Measurements from ENCODE around the gene GGTLC2.
"Not testable (repeated sequence)": the region's sequence is repeated elsewhere in the genome, so short reads cannot be mapped to it uniquely, and the experiment has no call there.

The GGTLC2 gene

GRCh38 chr22:22673099-22673498 lies 28.7 kb downstream of the GGTLC2 start:
- no peak overlapping the region for H3K4me3 Mint-ChIP-seq
- no peaks in the 10 kb centered on the region for H3K36me3 Mint-ChIP-seq
- peaks cover 8% of the 10 kb centered on the region for H3K27me3 Mint-ChIP-seq
- no peak overlapping the region for H3K27ac Mint-ChIP-seq
- no peak for ATAC-seq
- H3K4me1 Mint-ChIP-seq: peaks cover 10% of the 10 kb centered on the region
- H3K9me3 Mint-ChIP-seq: no peaks in the 10 kb centered on the region

GRCh38 chr22:22673628-22674027 lies 29.2 kb downstream of the GGTLC2 start:
- Mint-ChIP-seq H3K27me3 (peaks cover 8% of the 10 kb centered on the region), H3K9me3 (no peaks in the 10 kb centered on the region), H3K27ac (no peak overlapping the region), H3K4me1 (peaks cover 16% of the 10 kb centered on the region), H3K36me3 (no peaks in the 10 kb centered on the region), H3K4me3 (no peak overlapping the region)
- no peak for ATAC-seq

GRCh38 chr22:22674467-22674866 lies 30.1 kb downstream of the GGTLC2 start:
- peaks cover 8% of the 10 kb centered on the region for H3K27me3 Mint-ChIP-seq

GRCh38 chr22:22678970-22679369 lies 34.6 kb downstream of the GGTLC2 start:
- Mint-ChIP-seq H3K36me3 (no peaks in the 10 kb centered on the region), H3K27me3 (peaks cover 8% of the 10 kb centered on the region), H3K4me1 (peaks cover 33% of the 10 kb centered on the region), H3K4me3 (no peak overlapping the region), H3K9me3 (no peaks in the 10 kb centered on the region), H3K27ac (no peak overlapping the region)
- no peak for ATAC-seq

More at GRCh38 chr22:22674467-22674866, 30.1 kb downstream of the GGTLC2 start:
- no peaks in the 10 kb centered on the region for H3K36me3 Mint-ChIP-seq
- H3K9me3 Mint-ChIP-seq: no peaks in the 10 kb centered on the region
- no peak overlapping the region for H3K27ac Mint-ChIP-seq
- H3K4me3 Mint-ChIP-seq: no peak overlapping the region
- peaks cover 22% of the 10 kb centered on the region for H3K4me1 Mint-ChIP-seq
- ATAC-seq: no peak

- no peaks in the 10 kb centered on the region for H3K9me3 Mint-ChIP-seq
- H3K27ac Mint-ChIP-seq: no peak overlapping the region
- H3K27me3 Mint-ChIP-seq: peaks cover 4% of the 10 kb centered on the region
- no peak overlapping the region for H3K4me3 Mint-ChIP-seq
- no peak for ATAC-seq
- no peaks in the 10 kb centered on the region for H3K36me3 Mint-ChIP-seq
- peaks cover 42% of the 10 kb centered on the region for H3K4me1 Mint-ChIP-seq
These were observed 36.0 kb downstream of the GGTLC2 start for GRCh38 chr22:22680396-22680795.

DNA sequence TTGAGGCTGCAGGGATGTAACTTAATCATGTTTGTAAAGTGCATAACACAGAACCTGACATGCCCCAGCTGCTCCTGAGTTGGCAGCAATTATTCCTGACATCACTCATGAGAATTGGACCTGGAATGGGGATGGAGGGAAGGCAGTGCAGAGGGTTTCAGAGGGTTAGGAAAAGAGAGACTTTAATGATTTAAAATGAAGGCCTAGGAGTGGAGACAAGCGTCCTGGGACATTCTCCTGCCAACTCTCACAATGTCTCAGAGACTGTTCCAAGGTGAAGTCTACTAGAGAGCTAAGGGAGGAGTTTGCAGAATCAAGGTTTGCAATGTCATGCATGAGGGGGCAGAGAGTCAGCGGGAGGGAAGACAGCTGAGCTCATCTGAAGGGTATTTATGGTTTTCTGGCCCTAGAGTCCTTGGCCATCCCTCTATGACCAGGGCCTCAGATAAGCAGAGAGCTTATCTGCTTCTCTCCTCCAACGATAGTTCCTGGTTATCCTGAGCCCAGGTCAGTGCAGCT lies 36.9 kb downstream of the GGTLC2 start:
- peaks cover 51% of the 10 kb centered on the region for H3K4me1 Mint-ChIP-seq
- H3K27me3 Mint-ChIP-seq: no peaks in the 10 kb centered on the region
- H3K4me3 Mint-ChIP-seq: no peak overlapping the region
- no peaks in the 10 kb centered on the region for H3K36me3 Mint-ChIP-seq
- peak overlapping the region; percentile 4 for H3K27ac Mint-ChIP-seq
- H3K9me3 Mint-ChIP-seq: no peaks in the 10 kb centered on the region
- peak; percentile 60 for ATAC-seq

DNA sequence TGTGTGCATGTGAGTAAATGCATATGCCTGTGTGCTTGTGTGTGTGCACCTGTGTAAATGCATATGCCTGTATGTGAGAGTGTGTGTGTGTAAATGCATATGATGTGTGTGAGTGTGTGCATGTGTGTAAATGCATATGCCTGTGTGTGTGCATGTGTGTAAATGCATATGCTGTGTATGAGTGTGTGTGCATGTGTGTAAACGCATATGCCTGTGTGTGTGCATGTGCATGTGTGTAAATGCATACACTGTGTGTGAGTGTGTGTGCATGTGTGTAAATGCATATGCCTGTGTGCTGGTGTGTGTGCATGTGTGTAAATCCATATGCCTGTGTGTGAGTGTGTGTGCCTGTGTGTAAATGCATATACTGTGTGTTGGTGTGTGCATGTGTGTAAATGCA lies 37.8 kb downstream of the GGTLC2 start:
- peaks cover 60% of the 10 kb centered on the region for H3K4me1 Mint-ChIP-seq
- H3K9me3 Mint-ChIP-seq: no peaks in the 10 kb centered on the region
- H3K4me3 Mint-ChIP-seq: no peak overlapping the region
- no peak for ATAC-seq
- H3K27ac Mint-ChIP-seq: no peak overlapping the region
- no peaks in the 10 kb centered on the region for H3K36me3 Mint-ChIP-seq
- H3K27me3 Mint-ChIP-seq: no peaks in the 10 kb centered on the region

GRCh38 chr22:22682807-22683667 lies 38.6 kb downstream of the GGTLC2 start:
- Mint-ChIP-seq H3K27ac (no peak overlapping the region), H3K36me3 (no peaks in the 10 kb centered on the region), H3K4me1 (peaks cover 68% of the 10 kb centered on the region), H3K27me3 (no peaks in the 10 kb centered on the region), H3K4me3 (no peak overlapping the region), H3K9me3 (no peaks in the 10 kb centered on the region)
- no peak for ATAC-seq

DNA sequence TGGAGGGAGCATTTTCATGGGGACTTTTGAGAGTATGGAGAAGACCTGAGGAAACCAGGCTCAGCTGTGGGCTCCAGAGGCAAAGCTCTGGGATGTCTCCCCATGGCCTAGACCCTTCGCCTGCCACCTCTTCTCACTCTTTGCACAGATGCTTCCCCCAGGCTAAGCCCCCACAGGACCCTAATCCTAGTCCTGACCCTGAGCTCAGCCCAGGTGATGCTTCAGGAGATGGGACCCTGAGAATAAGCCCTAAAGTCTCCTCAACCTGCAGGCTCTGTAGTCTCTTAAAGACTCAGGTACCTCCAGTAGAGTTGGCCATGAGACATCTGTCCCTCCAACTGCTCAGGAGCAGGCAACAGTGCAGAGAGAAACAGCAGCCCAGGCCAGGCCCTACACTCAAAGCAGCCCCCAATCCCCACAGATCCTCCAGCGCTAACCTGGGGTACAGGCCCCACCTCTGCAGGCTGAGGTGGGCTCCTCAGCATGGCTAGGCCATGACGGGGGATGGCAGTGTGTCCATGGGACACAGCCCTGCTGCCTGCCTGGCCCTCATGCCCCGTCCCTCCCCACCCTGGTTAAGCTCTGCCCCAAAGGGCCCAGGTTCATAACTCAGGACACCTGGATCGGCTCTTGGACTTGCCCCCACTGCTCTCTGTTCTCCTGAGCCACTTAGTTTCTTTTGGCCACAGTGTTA lies 39.4 kb downstream of the GGTLC2 start:
- H3K36me3 Mint-ChIP-seq: no peaks in the 10 kb centered on the region
- no peaks in the 10 kb centered on the region for H3K27me3 Mint-ChIP-seq
- H3K9me3 Mint-ChIP-seq: no peaks in the 10 kb centered on the region
- peaks cover 60% of the 10 kb centered on the region for H3K4me1 Mint-ChIP-seq
- H3K4me3 Mint-ChIP-seq: no peak overlapping the region
- ATAC-seq: no peak
- no peak overlapping the region for H3K27ac Mint-ChIP-seq

DNA sequence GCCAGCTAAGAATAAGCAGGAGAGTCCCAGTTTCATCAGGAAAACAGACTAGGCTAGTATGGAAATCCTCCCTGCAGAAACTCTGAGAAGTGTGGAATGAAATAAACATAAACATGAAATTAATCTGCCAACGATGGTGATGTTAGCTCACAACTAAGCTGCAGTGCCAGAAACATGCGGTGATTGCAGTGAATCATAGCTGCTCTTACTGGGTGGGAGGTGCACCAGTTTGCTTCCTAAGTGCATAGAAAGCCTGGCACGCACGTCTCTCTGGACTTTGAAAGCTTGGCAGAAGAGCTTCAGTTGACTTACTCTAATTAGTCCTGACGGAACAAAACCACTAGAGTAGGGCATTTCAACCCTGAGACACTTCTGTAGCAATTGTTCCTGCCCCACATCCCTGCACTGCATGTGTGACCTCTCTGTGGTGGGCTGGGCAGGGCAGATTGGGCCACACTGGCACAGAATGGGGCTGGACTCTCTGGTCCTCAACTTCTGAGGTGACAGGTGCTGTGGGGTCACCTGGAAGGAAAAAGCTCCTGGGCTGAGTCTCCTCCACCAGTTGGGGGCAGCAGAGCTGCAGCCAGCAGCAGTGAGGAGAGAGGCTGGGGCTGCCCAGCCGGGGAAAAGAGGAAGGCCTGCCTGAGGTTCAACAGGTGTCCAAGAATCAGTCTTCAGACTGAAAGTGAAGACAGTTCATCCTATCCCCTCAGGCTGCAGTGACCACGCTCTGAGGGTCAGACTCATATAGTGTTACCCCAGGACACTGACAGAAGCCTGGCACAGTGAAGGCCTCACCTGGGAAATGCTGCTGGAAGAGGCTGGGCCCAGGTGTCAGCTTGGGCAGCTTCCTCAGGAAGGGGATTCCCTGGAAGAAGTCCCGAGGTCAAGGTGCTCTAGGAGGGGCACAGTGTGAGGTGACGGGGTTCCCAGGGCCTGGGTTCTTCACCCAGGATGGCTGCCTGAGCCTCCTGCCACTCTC lies 40.5 kb downstream of the GGTLC2 start:
- peak overlapping the region; percentile 14 for H3K4me3 Mint-ChIP-seq
- peak; percentile 74 for ATAC-seq
- H3K9me3 Mint-ChIP-seq: no peaks in the 10 kb centered on the region
- H3K27me3 Mint-ChIP-seq: no peaks in the 10 kb centered on the region
- no peaks in the 10 kb centered on the region for H3K36me3 Mint-ChIP-seq
- H3K27ac Mint-ChIP-seq: peak overlapping the region; percentile 27
- H3K4me1 Mint-ChIP-seq: peaks cover 55% of the 10 kb centered on the region

- H3K4me1 Mint-ChIP-seq: peaks cover 55% of the 10 kb centered on the region
- H3K4me3 Mint-ChIP-seq: no peak overlapping the region
- H3K27ac Mint-ChIP-seq: no peak overlapping the region
- ATAC-seq: no peak
- no peaks in the 10 kb centered on the region for H3K9me3 Mint-ChIP-seq
- no peaks in the 10 kb centered on the region for H3K36me3 Mint-ChIP-seq
- no peaks in the 10 kb centered on the region for H3K27me3 Mint-ChIP-seq
These were observed 41.2 kb downstream of the GGTLC2 start for GRCh38 chr22:22685586-22685985.

DNA sequence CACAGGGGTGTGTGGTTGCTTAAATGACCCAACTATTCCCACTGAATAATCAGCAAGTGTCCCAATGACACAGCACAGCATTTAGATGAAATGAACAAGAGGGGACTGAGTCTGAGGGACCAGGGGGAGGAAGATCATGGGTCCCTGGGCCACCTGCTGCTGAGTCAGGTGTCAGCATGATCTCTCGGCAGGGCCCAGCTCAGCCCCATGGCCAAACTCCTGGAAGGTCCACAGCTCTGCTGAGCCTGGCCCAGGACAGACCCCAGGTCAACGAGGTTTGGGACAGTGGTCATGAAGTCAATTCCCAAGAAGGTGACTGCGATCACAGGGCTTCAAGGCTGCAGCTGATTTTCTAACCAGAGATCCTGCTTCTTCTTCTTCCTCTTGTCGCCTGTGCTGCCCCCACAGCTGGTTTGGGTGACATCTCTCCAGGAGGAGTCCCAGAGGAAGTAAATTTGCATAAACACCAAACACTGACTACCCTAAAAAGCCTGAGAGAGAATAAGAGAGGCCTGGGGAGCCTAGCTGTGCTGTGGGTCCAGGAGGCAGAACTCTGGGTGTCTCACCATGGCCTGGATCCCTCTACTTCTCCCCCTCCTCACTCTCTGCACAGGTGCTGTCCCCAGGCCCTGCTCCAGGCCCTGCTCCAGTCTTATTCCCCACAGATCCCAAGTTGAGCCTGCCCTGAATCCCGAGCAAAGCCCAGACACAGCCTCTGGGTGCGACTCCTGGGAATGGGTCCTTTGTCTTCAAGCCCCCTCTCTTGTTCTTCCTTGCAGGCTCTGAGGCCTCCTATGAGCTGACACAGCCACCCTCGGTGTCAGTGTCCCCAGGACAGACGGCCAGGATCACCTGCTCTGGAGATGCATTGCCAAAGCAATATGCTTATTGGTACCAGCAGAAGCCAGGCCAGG lies 42.0 kb downstream of the GGTLC2 start:
- H3K27ac Mint-ChIP-seq: peak overlapping the region; percentile 63
- H3K4me3 Mint-ChIP-seq: peak overlapping the region; percentile 63
- H3K9me3 Mint-ChIP-seq, H3K27me3 Mint-ChIP-seq, H3K36me3 Mint-ChIP-seq: not testable (repeated sequence)
- peak; percentile 94 for ATAC-seq
- peaks cover 51% of the 10 kb centered on the region for H3K4me1 Mint-ChIP-seq

DNA sequence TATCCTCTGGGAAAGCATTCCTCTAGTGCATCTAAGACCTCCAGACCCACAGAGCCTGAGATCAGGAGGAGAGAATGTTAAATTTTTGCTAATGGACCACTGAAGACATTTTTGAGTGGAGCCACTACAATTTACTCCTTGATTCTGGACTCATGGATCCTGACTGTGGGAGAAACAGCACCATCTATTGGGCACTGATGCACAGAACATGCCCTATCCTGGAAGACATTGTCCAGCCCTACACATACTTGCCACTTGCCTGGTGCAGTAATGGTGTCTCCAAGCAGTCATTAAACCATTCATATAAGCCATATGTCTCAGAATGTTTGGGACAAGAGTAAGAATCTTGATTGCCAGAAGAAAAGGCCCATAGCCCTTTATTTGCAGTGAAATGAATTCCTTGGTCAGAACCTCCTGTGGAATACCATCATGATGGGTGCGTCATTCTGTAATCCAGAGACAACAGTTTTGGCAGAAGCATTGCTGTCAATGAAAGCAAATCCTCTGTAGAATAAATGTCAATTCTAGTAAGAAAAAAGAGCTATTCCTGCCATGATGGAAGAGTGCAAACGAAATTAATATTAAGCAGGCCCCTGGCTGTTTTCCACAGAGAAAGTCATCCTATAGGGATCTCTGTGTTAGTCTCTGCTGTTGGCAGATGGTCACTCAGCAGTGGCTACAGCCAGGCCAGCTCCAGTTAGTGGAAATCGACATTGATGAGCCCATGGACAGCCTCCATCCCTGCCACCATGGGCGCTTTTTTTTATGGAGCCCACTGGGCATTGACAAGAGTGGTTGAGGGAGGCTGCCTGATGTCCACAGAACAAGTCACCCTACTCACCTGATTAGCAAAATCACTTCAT lies 43.5 kb downstream of the GGTLC2 start:
- no peaks in the 10 kb centered on the region for H3K27me3 Mint-ChIP-seq
- H3K9me3 Mint-ChIP-seq: no peaks in the 10 kb centered on the region
- no peak for ATAC-seq
- H3K36me3 Mint-ChIP-seq: no peaks in the 10 kb centered on the region
- peaks cover 51% of the 10 kb centered on the region for H3K4me1 Mint-ChIP-seq
- no peak overlapping the region for H3K4me3 Mint-ChIP-seq
- H3K27ac Mint-ChIP-seq: no peak overlapping the region
